RPMI7951 (cell line): ENCODE measurements around the gene RNF220. TPM values are rescaled to one million over a fixed set of nuclear protein-coding genes. Genes with fewer than 3 reads are reported as not detected.
A peak's percentile ranks its signal among the peaks of the same experiment; 100 is the strongest.

Experiments used
- DNase-seq: peaks from one replicate; pipeline ENCODE4 v3.0.0-alpha.2; 2012; ENCODE audit warnings: low read depth
- total RNA-seq: library from RNA; depleted of rRNA; stranded (reverse); fragments of >200 nt; shearing (Covaris generic); gene quantifications from 2 replicates; pipeline ENCODE4 v1.2.3, GENCODE V29; 2014

The RNF220 gene
- total RNA-seq, 1 experiment from 2014 or later, result 43.1 TPM

DNA sequence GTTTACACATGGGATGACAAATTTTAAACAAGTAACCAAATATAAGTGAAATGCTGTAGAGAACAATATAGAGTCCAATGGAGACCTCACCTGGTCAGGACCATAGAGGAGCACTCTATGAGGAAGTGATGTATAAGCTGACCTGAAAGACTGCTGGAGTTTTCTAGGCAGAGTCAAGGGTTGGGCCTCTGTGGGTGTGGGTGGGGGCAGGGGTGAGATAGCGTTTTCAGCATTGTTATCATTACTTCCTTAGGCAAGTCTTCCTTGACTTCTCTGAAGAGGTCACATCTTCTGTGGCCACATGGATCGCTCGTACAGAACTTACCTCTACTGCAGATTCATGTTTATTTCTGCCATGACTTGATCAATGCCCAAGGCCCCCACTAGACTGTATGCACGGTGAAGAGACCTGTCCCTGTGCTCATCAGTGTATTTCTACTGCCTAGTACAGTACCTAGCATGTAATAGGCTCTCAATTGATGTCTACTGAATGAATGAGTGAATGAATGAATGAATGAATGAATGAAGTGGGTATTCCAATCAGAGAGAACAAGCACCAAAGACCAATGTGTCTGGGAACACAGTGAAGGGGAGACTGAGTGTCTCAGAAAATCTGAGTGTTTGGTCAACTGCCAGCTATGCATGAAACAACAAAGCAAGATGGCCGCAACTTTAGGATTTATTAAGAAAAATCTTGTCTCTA is 116.5 kb downstream of the RNF220 start:
- DNase-seq, result no peak

- no peak for DNase-seq
Measured at GRCh38 chr1:44523593-44524591, 118.8 kb downstream of the RNF220 start.

GRCh38 chr1:44524655-44525500 is 119.8 kb downstream of the RNF220 start:
- no peak for DNase-seq

DNA sequence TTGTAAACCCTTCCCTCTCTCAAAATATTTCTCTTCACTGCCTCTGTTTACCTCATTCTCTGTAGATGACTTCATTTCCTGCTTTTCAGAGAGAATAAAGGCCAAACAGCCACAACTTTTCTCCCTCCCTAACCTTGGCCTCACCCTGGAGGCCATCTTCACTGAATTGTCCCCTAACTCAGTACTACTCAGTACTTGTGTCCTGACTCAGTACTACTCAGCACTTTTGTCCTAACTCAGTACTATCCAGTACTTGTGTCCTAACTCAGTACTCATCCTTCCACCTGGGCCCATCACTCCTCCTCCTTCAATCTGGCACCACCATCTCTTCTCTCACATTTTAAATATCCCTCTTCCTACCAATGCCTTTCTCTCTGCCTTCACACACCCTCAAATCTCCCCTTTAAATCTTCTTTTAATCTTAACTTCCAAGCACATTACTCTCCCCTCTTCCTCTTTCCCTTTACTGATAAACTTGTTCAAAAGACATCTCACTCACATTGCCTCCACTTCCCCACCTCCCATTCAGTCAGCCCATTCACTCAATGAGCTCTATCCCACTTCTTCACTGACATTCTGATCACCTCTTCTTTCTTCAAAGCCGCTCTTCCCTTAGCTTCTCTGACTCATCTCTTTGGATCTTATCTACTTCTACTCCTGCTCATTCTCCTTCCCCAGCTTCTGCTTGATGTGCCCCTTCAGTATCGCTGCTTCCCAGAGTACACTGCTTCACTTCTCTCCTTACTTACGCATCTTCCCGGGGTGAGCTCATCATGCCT is 121.4 kb downstream of the RNF220 start:
- no peak for DNase-seq

GRCh38 chr1:44531785-44532566 is 126.9 kb downstream of the RNF220 start:
- peak; percentile 76 for DNase-seq

DNA sequence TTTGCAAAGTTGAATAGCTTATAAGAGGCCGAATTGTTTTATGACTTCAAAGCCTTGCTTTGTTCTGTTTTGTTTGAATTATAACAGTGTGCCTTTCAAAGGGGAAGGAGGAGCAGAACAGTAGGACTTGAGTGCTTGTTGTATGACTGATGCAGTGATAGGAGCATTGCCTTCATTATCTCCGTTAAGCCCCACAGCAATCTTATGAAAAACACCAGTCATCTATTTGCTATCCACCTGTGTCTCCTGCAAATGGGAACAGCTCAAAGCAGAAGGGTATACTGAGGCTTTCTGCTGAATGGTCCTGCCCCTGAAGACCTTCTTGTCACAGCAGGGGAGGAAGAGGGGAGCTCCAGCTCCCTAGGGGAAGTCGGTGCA is 127.5 kb downstream of the RNF220 start:
- no peak for DNase-seq

DNA sequence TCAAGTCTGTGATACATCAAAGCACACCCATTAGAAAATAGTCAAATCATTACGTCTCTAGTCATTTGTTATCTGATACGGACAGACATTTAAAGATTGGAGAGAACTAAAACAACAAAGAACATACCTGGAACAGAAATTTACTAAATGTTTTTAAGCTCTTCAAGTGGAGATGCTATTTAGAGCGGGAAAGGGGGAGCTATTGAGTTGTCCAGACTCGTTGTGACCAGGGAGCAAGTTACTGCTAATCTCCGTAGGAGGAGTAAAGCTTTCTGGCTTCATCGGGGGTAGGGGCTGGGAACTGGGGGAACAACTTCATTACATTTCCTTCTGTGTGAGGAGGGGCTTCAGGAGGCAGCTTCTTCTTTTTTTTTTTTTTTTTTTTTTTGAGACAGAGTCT is 129.7 kb downstream of the RNF220 start:
- no peak for DNase-seq

DNA sequence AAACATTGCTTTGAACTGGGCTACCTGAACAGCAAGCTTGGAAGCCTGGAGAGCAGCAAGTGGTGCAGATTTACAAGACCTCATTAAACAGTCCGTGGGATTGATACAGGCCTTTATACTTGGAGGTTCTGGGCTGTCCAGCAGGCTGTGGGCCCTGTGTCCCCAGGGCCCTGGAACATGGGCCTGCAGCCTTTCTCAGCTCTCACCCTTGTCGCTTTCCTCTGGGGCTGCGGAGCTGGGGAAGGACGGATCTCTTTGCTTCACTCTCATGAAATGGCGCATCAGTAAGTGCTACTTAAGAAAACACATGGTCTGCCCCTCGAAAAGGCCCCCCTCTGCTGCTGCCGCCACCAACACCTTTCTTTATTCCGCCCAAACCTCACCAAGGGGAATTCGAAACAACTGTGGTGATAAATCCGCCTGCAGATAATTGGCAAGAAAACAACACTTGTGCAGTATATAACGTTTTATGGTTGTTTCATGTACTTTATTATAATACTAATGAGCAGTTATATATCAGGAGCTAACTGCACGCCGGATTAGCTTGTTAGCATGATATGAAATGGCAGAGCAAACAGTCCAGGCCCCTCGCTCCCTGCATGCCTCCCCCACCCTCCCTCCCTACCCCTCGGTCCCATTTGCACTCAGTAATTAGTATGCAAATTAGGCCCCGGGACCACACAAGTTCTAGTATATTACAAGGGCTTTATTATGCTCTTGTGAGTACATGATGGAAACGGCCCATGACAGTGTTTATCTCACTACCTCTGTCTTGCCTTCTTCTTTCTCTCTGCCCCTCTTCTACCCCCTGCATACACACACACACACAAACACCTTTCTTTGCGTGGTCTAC is 131.5 kb downstream of the RNF220 start:
- DNase-seq, result no peak

DNA sequence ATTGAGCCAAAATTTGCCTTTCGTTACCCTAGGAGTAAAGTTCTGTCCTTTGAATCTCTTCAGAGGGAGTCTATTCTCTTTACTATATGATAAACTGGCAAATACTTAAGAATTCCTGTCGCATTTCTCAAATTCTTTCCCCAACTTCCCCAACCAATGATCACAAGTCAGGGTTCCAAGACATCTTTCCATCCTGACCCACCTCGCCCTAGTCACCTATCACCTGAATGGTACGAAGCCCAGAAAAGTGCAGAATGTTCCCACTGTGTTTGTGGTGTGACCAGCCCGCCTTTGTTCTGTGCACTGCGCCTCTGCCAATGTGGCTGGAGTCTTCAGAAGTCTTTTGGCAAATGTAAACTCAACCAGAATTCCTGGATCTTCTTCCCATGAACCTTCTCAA is 132.5 kb downstream of the RNF220 start:
- no peak for DNase-seq

DNA sequence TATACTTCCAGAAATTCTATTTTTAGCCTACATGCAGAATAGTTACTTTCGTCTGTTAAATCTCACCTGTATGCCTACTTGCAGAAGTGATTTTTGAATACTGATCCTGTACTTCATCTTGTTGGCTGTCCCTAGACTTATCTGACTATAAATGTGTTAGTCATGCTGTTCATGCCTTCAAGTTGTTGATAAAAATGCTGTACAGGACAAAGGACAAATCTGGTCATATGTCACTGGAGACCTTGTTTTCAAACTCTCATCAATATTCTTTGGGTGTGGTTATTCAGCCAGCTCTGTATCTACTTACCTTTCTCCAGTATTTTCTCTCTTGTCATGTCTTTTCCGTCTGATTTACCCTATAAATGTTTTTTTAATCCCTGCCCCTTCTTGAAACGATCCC is 132.9 kb downstream of the RNF220 start:
- DNase-seq, result no peak

- no peak for DNase-seq
Measured at GRCh38 chr1:44539991-44540730, 135.1 kb downstream of the RNF220 start.

DNA sequence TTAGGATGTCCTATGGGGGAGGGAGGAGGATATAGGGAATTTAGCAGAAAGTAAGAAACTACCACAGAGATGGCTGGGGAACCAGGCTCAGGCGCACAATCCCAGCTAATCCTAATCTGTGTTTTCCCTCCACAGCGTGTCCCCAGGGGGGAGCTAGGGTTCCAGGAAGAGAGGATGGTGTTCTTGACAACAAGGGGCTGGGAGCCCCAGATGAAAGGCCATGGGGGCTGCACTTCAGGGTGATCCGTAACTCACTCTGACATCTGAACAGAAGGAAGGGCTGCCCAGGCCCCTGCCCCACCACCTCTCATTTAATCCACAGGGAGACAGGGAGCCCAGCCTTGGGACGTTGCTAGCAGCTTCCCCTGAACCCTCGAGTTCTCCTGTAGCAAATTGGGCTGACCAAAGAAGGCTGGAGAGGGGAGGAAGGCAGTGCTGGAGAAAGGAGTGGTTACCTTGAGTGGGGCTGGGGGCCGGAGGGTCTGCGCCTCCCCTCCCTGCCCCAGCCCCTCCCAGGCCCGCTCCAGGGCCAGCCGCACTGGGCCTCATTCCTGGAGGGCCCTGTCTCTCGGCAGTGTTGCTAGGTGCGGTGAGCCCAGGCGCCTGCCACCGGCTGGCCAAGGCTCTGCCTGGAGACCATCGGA is 137.5 kb downstream of the RNF220 start:
- no peak for DNase-seq

GRCh38 chr1:44543064-44543744 is 138.1 kb downstream of the RNF220 start:
- DNase-seq, result no peak

- DNase-seq, result no peak
Measured at GRCh38 chr1:44543786-44544185, 138.7 kb downstream of the RNF220 start.

DNA sequence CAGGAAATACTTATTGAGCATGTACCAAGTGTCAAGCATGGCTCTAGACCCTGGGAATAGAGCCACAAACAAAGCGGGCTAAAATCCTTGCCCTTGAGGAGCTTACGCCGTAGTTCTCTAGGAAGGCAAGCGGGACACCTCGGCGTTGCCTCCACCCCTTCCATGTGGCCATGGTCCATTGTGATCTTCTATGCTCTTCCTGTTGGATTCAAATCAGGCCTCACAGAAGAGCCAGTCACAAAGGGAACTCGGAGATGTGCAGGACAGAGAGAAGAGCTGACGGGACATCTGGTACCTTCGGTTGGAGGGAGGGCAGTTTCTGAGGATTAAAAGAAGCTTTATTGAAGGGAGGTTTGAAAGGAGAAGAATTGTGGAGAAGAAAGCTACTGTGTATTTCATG is 139.9 kb downstream of the RNF220 start:
- DNase-seq, result no peak

GRCh38 chr1:44545961-44546360 is 140.9 kb downstream of the RNF220 start:
- no peak for DNase-seq

- DNase-seq, result no peak
Measured at GRCh38 chr1:44546403-44547053, 141.5 kb downstream of the RNF220 start.
